Skin epidermis (tissue), 12 donors: ENCODE measurements around the gene APOO.
A peak's percentile ranks its signal among the peaks of the same experiment; 100 is the strongest.
"Not testable (repeated sequence)": the region's sequence is repeated elsewhere in the genome, so short reads cannot be mapped to it uniquely, and the experiment has no call there.

Source experiments
- H3K27ac ChIP-seq, 21 experiments: fragments of 200-600 bp; sonication (generic) in 11 of 21; one replicate each; pipeline ENCODE4 v1.5.0; 2020; ENCODE audit warnings: mild to moderate bottlenecking in 3 of 21, inconsistent platforms in 2 of 21, moderate library complexity in 2 of 21
- H3K4me3 ChIP-seq, 7 experiments: fragments of 200-600 bp; sonication (generic) in 2 of 7; one replicate each; pipeline ENCODE4 v1.5.0; 2020; ENCODE audit warnings: inconsistent platforms in 2 of 7, mild to moderate bottlenecking in 2 of 7, moderate library complexity in 1 of 7

The APOO gene

GRCh38 chrX:23871905-23872546, 35.7 kb downstream of the APOO start:
- no peak overlapping the region for H3K27ac ChIP-seq
- H3K4me3 ChIP-seq: no peak overlapping the region

GRCh38 chrX:23870041-23870440, 37.7 kb downstream of the APOO start:
- Histone ChIP-seq H3K27ac (no peak overlapping the region), H3K4me3 (no peak overlapping the region)

- H3K27ac ChIP-seq: no peak overlapping the region
- no peak overlapping the region for H3K4me3 ChIP-seq
Measured at GRCh38 chrX:23864742-23865326, 42.9 kb downstream of the APOO start.

GRCh38 chrX:23861952-23862351, 45.8 kb downstream of the APOO start:
- not testable (repeated sequence) for H3K4me3 ChIP-seq, H3K27ac ChIP-seq

GRCh38 chrX:23861215-23861896, 46.4 kb downstream of the APOO start:
- Histone ChIP-seq H3K4me3 (no peak overlapping the region), H3K27ac (no peak overlapping the region)

- H3K27ac ChIP-seq, H3K4me3 ChIP-seq: not testable (repeated sequence)
Measured at GRCh38 chrX:23859238-23859637, 48.5 kb downstream of the APOO start.

GRCh38 chrX:23857935-23858334, 49.8 kb downstream of the APOO start:
- H3K4me3 ChIP-seq: no peak overlapping the region
- H3K27ac ChIP-seq: no peak overlapping the region

- no peak overlapping the region for H3K4me3 ChIP-seq
- H3K27ac ChIP-seq: no peak overlapping the region
Measured at GRCh38 chrX:23857363-23857762, 50.4 kb downstream of the APOO start.

- no peak overlapping the region for H3K27ac ChIP-seq
- H3K4me3 ChIP-seq: no peak overlapping the region
Measured at GRCh38 chrX:23855569-23855968, 52.2 kb downstream of the APOO start.

- no peak overlapping the region for H3K27ac ChIP-seq
Measured at GRCh38 chrX:23854945-23855344, 52.8 kb downstream of the APOO start.

GRCh38 chrX:23854122-23854521, 53.6 kb downstream of the APOO start:
- Histone ChIP-seq H3K4me3 (no peak overlapping the region), H3K27ac (no peak overlapping the region)

More at GRCh38 chrX:23854945-23855344, 52.8 kb downstream of the APOO start:
- no peak overlapping the region for H3K4me3 ChIP-seq

GRCh38 chrX:23851544-23851943, 56.2 kb downstream of the APOO start:
- H3K27ac ChIP-seq: no peak overlapping the region
- no peak overlapping the region for H3K4me3 ChIP-seq

- no peak overlapping the region for H3K4me3 ChIP-seq
- no peak overlapping the region for H3K27ac ChIP-seq
Measured at GRCh38 chrX:23849241-23849640, 58.5 kb downstream of the APOO start.

- Histone ChIP-seq H3K27ac (peak overlapping the region in 12 of 21 experiments; percentile 10 to 68 (median 36)), H3K4me3 (no peak overlapping the region)
Measured at GRCh38 chrX:23845351-23845817, 62.4 kb downstream of the APOO start.

GRCh38 chrX:23844502-23845138, 63.1 kb downstream of the APOO start:
- H3K4me3 ChIP-seq: no peak overlapping the region
- H3K27ac ChIP-seq: peak overlapping the region in 12 of 21 experiments; percentile 10 to 68 (median 38)

GRCh38 chrX:23841847-23842522, 65.8 kb downstream of the APOO start:
- Histone ChIP-seq H3K27ac (no peak overlapping the region), H3K4me3 (no peak overlapping the region)

GRCh38 chrX:23840674-23841073, 67.1 kb downstream of the APOO start:
- no peak overlapping the region for H3K27ac ChIP-seq
- no peak overlapping the region for H3K4me3 ChIP-seq

GRCh38 chrX:23838953-23839352, 68.8 kb downstream of the APOO start:
- H3K27ac ChIP-seq: no peak overlapping the region
- H3K4me3 ChIP-seq: no peak overlapping the region

GRCh38 chrX:23832721-23833120, 75.0 kb downstream of the APOO start:
- no peak overlapping the region for H3K4me3 ChIP-seq
- no peak overlapping the region for H3K27ac ChIP-seq

- Histone ChIP-seq H3K27ac (no peak overlapping the region), H3K4me3 (no peak overlapping the region)
Measured at GRCh38 chrX:23828881-23829280, 78.9 kb downstream of the APOO start.
